Mucosa of rectum (tissue), 2 donors: ENCODE results near the gene RPL36A.

Experiments used
- H3K27ac ChIP-seq, 2 donors: one replicate each; pipeline ENCODE4 v1.7.0; 2013; ENCODE audit warnings: inconsistent platforms in 2 of 2, low read depth in 2 of 2, low read length in 2 of 2
- H3K27me3 ChIP-seq, 2 donors: one replicate each; pipeline ENCODE4 v1.7.0; 2013; ENCODE audit warnings: low read length in 2 of 2; ENCODE audit not compliant: control insufficient read depth in 2 of 2, insufficient read depth in 2 of 2
- H3K36me3 ChIP-seq, 2 donors: one replicate each; pipeline ENCODE4 v1.7.0; 2013; ENCODE audit warnings: low read length in 2 of 2; ENCODE audit not compliant: control insufficient read depth in 2 of 2, insufficient read depth in 2 of 2
- H3K4me1 ChIP-seq, 2 donors: one replicate each; pipeline ENCODE4 v1.7.0; 2013; ENCODE audit warnings: low read length in 2 of 2, mild to moderate bottlenecking in 1 of 2; ENCODE audit not compliant: control insufficient read depth in 2 of 2, insufficient read depth in 2 of 2
- H3K4me3 ChIP-seq, 2 donors: one replicate each; pipeline ENCODE4 v1.7.0; 2013; ENCODE audit warnings: low read length in 2 of 2
- H3K9ac ChIP-seq, 2 donors: one replicate each; pipeline ENCODE4 v1.7.0; 2013; ENCODE audit warnings: low read length in 2 of 2, low read depth in 1 of 2, mild to moderate bottlenecking in 1 of 2
- H3K9me3 ChIP-seq, 2 donors: one replicate each; pipeline ENCODE4 v1.7.0; 2013; ENCODE audit warnings: low read length in 2 of 2; ENCODE audit not compliant: control insufficient read depth in 2 of 2
- donor health status: healthy.
- donor health status: Normal muscosa, but diverticular disease.

The RPL36A gene

GRCh38 chrX:101365301-101365795, 25.5 kb upstream of the RPL36A start:
- Histone ChIP-seq H3K27ac (no peak overlapping the region), H3K27me3 (peaks cover 0 to 3% of the 10 kb centered on the region in 2 donors), H3K36me3 (no peaks in the 10 kb centered on the region), H3K4me3 (no peak overlapping the region), H3K4me1 (no peaks in the 10 kb centered on the region), H3K9ac (no peak overlapping the region), H3K9me3 (no peaks in the 10 kb centered on the region)

- Histone ChIP-seq H3K9me3 (no peaks in the 10 kb centered on the region), H3K36me3 (no peaks in the 10 kb centered on the region), H3K27ac (no peak overlapping the region), H3K9ac (no peak overlapping the region), H3K27me3 (peaks cover 0 to 3% of the 10 kb centered on the region in 2 donors), H3K4me1 (no peaks in the 10 kb centered on the region), H3K4me3 (no peak overlapping the region)
Measured at GRCh38 chrX:101368800-101369199, 22.0 kb upstream of the RPL36A start.

- Histone ChIP-seq H3K9me3 (no peaks in the 10 kb centered on the region), H3K27ac (no peak overlapping the region), H3K27me3 (peaks cover 0 to 3% of the 10 kb centered on the region in 2 donors), H3K36me3 (no peaks in the 10 kb centered on the region), H3K4me1 (no peaks in the 10 kb centered on the region), H3K9ac (no peak overlapping the region), H3K4me3 (no peak overlapping the region)
Measured at GRCh38 chrX:101369687-101370086, 21.1 kb upstream of the RPL36A start.

- no peak overlapping the region for H3K9ac ChIP-seq
- no peaks in the 10 kb centered on the region for H3K36me3 ChIP-seq
- H3K4me1 ChIP-seq = no peaks in the 10 kb centered on the region
- H3K9me3 ChIP-seq = no peaks in the 10 kb centered on the region
- H3K27me3 ChIP-seq = peaks cover 0 to 5% of the 10 kb centered on the region in 2 donors
- H3K27ac ChIP-seq = no peak overlapping the region
- H3K4me3 ChIP-seq = no peak overlapping the region
Measured at GRCh38 chrX:101370888-101371504, 19.8 kb upstream of the RPL36A start.

GRCh38 chrX:101377547-101377946, 13.3 kb upstream of the RPL36A start:
- Histone ChIP-seq H3K27ac (no peak overlapping the region), H3K4me1 (no peaks in the 10 kb centered on the region), H3K9me3 (no peaks in the 10 kb centered on the region), H3K4me3 (no peak overlapping the region), H3K9ac (no peak overlapping the region), H3K27me3 (peaks cover 2 to 5% of the 10 kb centered on the region in 2 donors), H3K36me3 (no peaks in the 10 kb centered on the region)

- H3K4me3 ChIP-seq = peak overlapping the region in 1 of 2 donors; percentile 13
- H3K9me3 ChIP-seq = no peaks in the 10 kb centered on the region
- no peak overlapping the region for H3K9ac ChIP-seq
- no peak overlapping the region for H3K27ac ChIP-seq
- H3K27me3 ChIP-seq = peaks cover 0 to 5% of the 10 kb centered on the region in 2 donors
- H3K4me1 ChIP-seq = no peaks in the 10 kb centered on the region
- H3K36me3 ChIP-seq = no peaks in the 10 kb centered on the region
Measured at GRCh38 chrX:101383679-101384205, 7.1 kb upstream of the RPL36A start.

GRCh38 chrX:101385026-101385684, 5.7 kb upstream of the RPL36A start:
- H3K27ac ChIP-seq = peak overlapping the region in 1 of 2 donors; percentile 50
- H3K27me3 ChIP-seq = no peaks in the 10 kb centered on the region
- H3K9ac ChIP-seq = no peak overlapping the region
- no peaks in the 10 kb centered on the region for H3K36me3 ChIP-seq
- peak overlapping the region in 1 of 2 donors; percentile 57 for H3K4me3 ChIP-seq
- H3K4me1 ChIP-seq = no peaks in the 10 kb centered on the region
- H3K9me3 ChIP-seq = no peaks in the 10 kb centered on the region

GRCh38 chrX:101385795-101386541, 4.8 kb upstream of the RPL36A start, which contains the start of gene BTK:
Gene BTK, minus strand, starts transcription at chrX:101386191. Its CDS starts 10,907 bp downstream, at chrX:101375284.
- H3K27ac ChIP-seq = peak within 1 kb of the TSS in 1 of 2 donors; percentile 50
- no peaks in the 10 kb centered on the region for H3K27me3 ChIP-seq
- H3K36me3 ChIP-seq = no peaks in the 10 kb centered on the region
- peak within 1 kb of the TSS; percentile 17 to 57 for H3K4me3 ChIP-seq
- no peaks in the 10 kb centered on the region for H3K9me3 ChIP-seq
- no peaks in the 10 kb centered on the region for H3K4me1 ChIP-seq
- H3K9ac ChIP-seq = peak within 1 kb of the TSS in 1 of 2 donors; percentile 14

GRCh38 chrX:101386542-101386885, 4.3 kb upstream of the RPL36A start:
- H3K27me3 ChIP-seq = no peaks in the 10 kb centered on the region
- H3K4me1 ChIP-seq = no peaks in the 10 kb centered on the region
- H3K9ac ChIP-seq = no peak overlapping the region
- peak overlapping the region in 1 of 2 donors; percentile 40 for H3K27ac ChIP-seq
- no peak overlapping the region for H3K4me3 ChIP-seq
- no peaks in the 10 kb centered on the region for H3K36me3 ChIP-seq
- H3K9me3 ChIP-seq = no peaks in the 10 kb centered on the region

- Histone ChIP-seq H3K4me3 (no peak overlapping the region), H3K9ac (no peak overlapping the region), H3K36me3 (no peaks in the 10 kb centered on the region), H3K9me3 (no peaks in the 10 kb centered on the region), H3K27ac (no peak overlapping the region), H3K27me3 (no peaks in the 10 kb centered on the region), H3K4me1 (no peaks in the 10 kb centered on the region)
Measured at GRCh38 chrX:101388604-101389003, 2.2 kb upstream of the RPL36A start.
